ENCODE results near the gene SIAH1.

Gene SIAH1, protein sequence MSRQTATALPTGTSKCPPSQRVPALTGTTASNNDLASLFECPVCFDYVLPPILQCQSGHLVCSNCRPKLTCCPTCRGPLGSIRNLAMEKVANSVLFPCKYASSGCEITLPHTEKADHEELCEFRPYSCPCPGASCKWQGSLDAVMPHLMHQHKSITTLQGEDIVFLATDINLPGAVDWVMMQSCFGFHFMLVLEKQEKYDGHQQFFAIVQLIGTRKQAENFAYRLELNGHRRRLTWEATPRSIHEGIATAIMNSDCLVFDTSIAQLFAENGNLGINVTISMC

DNA sequence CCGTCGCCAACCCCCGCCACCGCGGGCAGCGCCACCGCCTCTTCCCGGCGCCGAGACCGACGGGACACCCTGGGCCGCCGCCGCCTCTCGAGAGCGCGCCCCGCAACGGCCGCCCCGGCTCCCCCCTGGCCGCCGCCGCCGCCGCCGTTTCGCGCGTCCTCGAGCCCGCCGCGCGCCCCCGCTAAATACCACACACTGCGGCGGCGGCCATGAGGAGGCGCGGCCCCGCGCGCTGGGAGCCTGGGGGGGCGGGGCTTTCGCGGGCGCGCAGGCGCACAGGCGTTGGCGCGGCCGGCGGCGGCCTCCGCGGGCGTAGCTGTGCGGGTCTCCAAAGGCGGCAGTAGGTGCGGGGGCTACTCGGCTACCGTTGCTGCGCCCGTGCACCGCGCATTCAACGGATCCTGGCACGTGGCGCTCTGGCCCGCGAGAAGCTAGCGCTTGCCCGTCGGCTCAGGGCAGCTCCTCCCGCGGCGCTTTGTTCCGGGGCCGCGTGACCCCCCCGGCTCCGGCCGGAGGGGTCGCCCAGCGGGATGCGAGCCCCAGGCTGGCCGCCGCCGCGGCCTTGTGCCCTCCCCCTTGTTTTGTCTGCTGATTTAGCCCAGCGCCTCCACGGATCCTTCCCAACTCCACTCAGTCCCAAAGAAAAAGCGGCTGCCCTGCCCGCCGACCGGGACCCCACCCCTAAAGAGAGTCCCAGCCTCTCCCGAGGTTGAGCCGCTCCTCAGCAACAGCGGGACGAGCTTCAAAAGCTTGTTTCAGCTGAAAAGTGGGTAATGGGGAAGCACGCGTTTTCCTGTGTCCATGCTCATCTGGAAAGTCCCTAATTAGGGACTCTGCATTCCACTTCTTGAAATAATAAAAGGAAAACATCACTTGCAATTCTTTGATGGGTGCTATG is at the start of gene SIAH1:
TSS of gene SIAH1 (minus strand) at position 161 of the 898 bp plus-strand sequence. CDS start 22,985 bp downstream, outside the sequence.
- peak within 1 kb of the TSS; percentile 69 for H3K4me3 ChIP-seq (replicated peaks; ENCODE audit: low read depth, low read length)
- DNase-seq (ENCODE audit: low read depth), result peak; percentile 79
- TF ChIP-seq, protein P1, sequence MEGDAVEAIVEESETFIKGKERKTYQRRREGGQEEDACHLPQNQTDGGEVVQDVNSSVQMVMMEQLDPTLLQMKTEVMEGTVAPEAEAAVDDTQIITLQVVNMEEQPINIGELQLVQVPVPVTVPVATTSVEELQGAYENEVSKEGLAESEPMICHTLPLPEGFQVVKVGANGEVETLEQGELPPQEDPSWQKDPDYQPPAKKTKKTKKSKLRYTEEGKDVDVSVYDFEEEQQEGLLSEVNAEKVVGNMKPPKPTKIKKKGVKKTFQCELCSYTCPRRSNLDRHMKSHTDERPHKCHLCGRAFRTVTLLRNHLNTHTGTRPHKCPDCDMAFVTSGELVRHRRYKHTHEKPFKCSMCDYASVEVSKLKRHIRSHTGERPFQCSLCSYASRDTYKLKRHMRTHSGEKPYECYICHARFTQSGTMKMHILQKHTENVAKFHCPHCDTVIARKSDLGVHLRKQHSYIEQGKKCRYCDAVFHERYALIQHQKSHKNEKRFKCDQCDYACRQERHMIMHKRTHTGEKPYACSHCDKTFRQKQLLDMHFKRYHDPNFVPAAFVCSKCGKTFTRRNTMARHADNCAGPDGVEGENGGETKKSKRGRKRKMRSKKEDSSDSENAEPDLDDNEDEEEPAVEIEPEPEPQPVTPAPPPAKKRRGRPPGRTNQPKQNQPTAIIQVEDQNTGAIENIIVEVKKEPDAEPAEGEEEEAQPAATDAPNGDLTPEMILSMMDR (IDR thresholded peaks at IDR 0.05; ENCODE audit: low read length, missing control alignments), result no peak

DNA sequence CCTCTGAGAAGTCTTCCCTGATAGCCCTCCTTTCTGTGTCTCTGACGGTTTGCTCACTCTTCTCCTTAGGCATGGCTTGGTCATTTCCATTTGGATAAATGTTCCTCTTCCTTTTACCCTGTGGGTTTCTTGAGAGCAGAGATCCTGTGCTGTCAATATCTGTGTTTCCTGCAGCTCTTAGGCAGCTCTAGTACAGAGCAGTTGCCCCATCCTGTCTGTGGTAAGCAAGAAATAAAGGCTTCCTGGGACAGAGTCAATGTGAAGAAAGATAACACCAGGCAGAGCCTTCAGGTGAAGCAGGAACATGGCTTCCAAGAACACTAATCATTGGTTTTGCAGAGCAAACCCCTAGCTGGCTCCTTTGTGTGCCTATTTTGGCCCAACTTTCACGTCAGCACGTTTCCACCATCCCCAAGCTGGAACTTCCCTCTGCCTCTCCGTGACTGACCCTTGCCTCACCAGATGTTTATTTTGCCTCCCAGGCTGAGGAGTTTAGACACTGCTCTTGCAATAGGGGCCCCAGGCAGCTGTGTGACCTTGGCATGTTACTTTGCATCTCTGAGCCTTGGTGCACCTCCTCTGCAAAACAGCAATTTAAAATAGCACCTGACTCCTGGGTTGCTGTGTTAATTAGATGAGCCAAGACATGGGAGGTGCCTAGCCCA is 49.6 kb upstream of the SIAH1 start:
- DNase-seq (ENCODE audit: low read depth), result peak; percentile 73
- TF ChIP-seq, protein P1 (IDR thresholded peaks at IDR 0.05; ENCODE audit: low read length, missing control alignments), result no peak
- H3K4me3 ChIP-seq (replicated peaks; ENCODE audit: low read depth, low read length), result no peak overlapping the region

DNA sequence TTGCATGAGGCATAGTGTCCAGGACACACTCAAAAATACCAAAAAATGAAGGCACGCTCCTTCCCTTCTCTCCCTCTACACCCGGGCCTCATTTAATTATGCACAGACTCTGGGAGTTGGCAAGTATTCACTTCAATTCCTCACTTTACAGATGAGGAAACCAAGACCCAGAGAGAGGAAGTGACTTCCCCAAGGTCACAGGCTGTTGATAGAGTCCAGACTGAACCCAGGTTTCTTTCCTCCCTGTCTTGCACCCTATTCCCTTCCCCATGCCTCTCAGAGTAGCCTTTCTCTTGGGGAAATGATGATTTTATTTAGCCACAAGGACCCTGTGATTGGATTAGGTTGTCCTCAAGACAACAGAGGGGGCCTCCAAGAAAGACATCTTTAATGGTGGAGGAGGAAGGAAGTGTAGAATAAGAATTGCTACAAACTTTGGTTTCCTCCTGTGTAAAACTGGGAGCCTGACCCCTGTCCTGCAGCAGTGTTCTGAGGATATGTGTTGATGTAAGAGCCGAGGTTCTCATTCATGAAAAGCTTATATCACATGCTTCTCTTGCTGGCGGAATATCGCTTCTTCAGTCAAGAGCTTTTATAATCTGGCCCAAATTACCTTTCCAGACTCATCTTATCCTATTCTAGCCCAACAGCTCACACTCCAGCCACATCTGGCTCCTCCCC is 48.8 kb upstream of the SIAH1 start:
- no peak for DNase-seq (ENCODE audit: low read depth)
- TF ChIP-seq, protein P1 (IDR thresholded peaks at IDR 0.05; ENCODE audit: low read length, missing control alignments), result no peak

DNA sequence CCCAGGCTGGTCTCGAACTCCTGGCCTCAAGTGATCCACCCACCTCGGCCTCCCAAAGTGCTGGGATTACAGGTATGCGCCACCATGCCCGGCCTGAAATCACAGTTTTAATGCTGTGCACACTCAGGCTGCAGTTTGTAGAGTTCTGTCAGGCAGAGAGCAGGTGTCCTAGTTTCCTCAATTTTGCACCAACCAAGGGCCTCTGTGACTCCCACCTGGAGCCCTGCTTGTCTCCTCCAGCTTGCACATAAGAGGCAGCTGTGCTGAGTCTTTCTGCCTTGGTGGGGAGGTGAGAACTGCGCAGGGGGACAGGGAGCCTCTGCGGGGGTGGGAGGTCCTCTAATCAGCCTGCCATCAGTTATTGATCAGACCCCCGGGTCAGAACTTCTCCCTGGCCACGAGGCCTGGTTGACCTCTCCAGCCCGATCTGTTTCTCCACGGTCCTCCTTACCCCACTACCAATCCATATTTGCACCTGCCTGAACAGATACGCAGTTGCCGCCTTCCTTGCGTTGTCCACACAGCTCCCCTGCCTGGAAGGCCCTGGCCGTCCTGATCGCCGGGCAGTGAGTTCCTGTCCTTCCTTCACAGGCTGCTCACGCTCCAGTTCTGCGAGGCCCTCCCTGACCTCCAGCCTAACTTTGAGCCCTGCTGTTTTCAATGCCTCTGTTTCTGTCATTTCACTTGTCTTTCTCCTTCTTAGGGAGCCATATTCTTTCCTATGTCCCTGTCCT is 48.1 kb upstream of the SIAH1 start:
- DNase-seq (ENCODE audit: low read depth), result no peak
- TF ChIP-seq, protein P1 (IDR thresholded peaks at IDR 0.05; ENCODE audit: low read length, missing control alignments), result no peak
- H3K4me3 ChIP-seq (replicated peaks; ENCODE audit: low read depth, low read length), result no peak overlapping the region

More for the DNA sequence above, 48.8 kb upstream of the SIAH1 start:
- no peak overlapping the region for H3K4me3 ChIP-seq (replicated peaks; ENCODE audit: low read depth, low read length)

DNA sequence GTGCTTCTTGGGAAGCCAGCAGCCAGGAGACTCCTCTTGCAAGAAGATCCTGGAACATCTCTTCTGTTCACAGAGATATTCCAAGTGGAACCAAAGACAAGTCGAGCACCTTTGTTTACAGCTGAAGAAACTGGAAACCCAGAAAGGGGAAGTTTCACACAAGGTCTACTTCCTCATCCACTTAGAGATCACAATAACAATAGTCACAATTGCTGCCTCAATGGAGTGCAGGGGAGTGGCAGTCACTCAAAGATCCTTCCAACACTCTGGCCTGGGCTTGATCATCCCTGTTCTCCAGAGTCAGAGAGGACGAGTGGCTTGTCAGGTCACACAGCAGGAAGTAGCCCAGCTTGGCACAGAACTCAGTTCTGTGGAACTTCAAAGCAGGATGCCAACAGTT is 46.9 kb upstream of the SIAH1 start:
- no peak for DNase-seq (ENCODE audit: low read depth)
- no peak overlapping the region for H3K4me3 ChIP-seq (replicated peaks; ENCODE audit: low read depth, low read length)
- TF ChIP-seq, protein P1 (IDR thresholded peaks at IDR 0.05; ENCODE audit: low read length, missing control alignments), result no peak

DNA sequence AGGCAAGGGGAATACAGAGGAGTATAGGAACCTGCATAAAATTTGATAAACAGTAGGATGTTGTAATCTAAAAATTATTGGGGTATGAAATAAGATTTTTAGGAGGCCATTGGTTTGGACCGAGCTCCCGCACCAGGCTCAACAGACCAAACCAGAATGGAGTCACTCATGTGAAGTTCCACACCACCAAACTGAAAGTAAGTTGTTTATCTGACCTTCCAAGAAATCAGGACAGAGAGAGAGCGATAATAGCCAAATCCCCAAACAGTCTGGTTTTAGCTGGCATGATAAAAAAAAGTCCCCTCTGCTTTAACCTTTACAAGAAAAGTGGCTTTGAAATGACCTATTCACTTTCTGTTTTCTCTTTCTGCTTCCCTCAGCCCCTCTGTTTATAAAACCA is 45.7 kb upstream of the SIAH1 start:
- no peak for DNase-seq (ENCODE audit: low read depth)
- no peak overlapping the region for H3K4me3 ChIP-seq (replicated peaks; ENCODE audit: low read depth, low read length)
- TF ChIP-seq, protein P1 (IDR thresholded peaks at IDR 0.05; ENCODE audit: low read length, missing control alignments), result no peak
